ENCODE results near the gene CHURC1.

DNA sequence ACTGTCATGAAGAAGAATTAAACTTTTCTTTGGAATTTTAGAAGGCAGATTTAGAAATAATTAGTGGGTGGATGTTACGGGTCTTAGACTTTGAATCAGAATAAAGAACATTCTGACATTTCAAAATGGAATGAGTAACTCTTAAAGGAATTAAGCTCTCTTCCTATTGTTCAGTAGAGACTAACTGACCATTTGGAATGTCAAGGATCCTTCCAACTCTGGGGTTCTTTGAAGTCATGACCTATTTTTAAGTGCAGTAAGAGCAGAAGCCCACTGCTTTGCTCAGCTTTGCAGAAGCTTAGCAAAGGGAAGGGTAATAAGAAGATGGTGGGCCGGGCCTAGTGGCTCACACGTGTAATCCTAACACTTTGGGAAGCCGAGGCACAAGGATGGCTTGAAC, 4.0 kb downstream of the CHURC1 start:
- TF ChIP-seq POLR2A (IDR thresholded peaks at IDR 0.05) (no peak), POLR2AphosphoS5 (IDR thresholded peaks at IDR 0.05) (no peak)
- TF ChIP-seq, protein P1, sequence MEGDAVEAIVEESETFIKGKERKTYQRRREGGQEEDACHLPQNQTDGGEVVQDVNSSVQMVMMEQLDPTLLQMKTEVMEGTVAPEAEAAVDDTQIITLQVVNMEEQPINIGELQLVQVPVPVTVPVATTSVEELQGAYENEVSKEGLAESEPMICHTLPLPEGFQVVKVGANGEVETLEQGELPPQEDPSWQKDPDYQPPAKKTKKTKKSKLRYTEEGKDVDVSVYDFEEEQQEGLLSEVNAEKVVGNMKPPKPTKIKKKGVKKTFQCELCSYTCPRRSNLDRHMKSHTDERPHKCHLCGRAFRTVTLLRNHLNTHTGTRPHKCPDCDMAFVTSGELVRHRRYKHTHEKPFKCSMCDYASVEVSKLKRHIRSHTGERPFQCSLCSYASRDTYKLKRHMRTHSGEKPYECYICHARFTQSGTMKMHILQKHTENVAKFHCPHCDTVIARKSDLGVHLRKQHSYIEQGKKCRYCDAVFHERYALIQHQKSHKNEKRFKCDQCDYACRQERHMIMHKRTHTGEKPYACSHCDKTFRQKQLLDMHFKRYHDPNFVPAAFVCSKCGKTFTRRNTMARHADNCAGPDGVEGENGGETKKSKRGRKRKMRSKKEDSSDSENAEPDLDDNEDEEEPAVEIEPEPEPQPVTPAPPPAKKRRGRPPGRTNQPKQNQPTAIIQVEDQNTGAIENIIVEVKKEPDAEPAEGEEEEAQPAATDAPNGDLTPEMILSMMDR (IDR thresholded peaks at IDR 0.05): no peak

All from gastroesophageal sphincter (tissue), 3 donors.